Neuronal stem cell (in vitro differentiated cells): ENCODE measurements around the gene MTUS2.

ENCODE experiments used
- DNase-seq: peaks from one replicate; pipeline ENCODE4 v3.0.0-alpha.2; 2013; ENCODE audit warnings: low spot score
- H2AFZ ChIP-seq: one replicate; pipeline ENCODE4 v1.6.1; 2013; ENCODE audit warnings: mild to moderate bottlenecking, low read length, inconsistent platforms
- H2AK5ac ChIP-seq: 2 replicates; pipeline ENCODE4 v1.6.1; 2013; ENCODE audit warnings: low read depth, mild to moderate bottlenecking, inconsistent platforms, low read length, moderate library complexity, mixed read lengths
- H2BK120ac ChIP-seq: 2 replicates; pipeline ENCODE4 v1.6.1; 2013; ENCODE audit warnings: low read depth, mild to moderate bottlenecking, inconsistent platforms, low read length, moderate library complexity, mixed read lengths
- H2BK12ac ChIP-seq: one replicate; pipeline ENCODE4 v1.6.1; 2013; ENCODE audit warnings: low read length, inconsistent platforms
- H2BK15ac ChIP-seq: 2 replicates; pipeline ENCODE4 v1.6.1; 2013; ENCODE audit warnings: mild to moderate bottlenecking, low read length, inconsistent platforms, mixed read lengths
- H2BK5ac ChIP-seq: one replicate; pipeline ENCODE4 v1.6.1; 2013; ENCODE audit warnings: inconsistent platforms, mild to moderate bottlenecking, low read length, moderate library complexity
- H3K14ac ChIP-seq: one replicate; pipeline ENCODE4 v1.6.1; 2013; ENCODE audit warnings: low read length, inconsistent platforms
- H3K18ac ChIP-seq: 2 replicates; pipeline ENCODE4 v1.6.1; 2013; ENCODE audit warnings: low read length, inconsistent platforms
- H3K23ac ChIP-seq: 2 replicates; pipeline ENCODE4 v1.6.1; 2013; ENCODE audit warnings: low read depth, mild to moderate bottlenecking, mixed read lengths, low read length, inconsistent platforms; ENCODE audit not compliant: poor library complexity
- H3K27ac ChIP-seq: replicated peaks from 3 replicates; pipeline ENCODE4 v1.5.1; 2013; ENCODE audit warnings: low read length, inconsistent platforms
- H3K27me3 ChIP-seq, 3 experiments: 2 replicates each; pipeline ENCODE4 v1.6.1; 2013; ENCODE audit warnings: low read length in 3 of 3, mild to moderate bottlenecking in 2 of 3, inconsistent platforms in 1 of 3, low read depth in 1 of 3, mixed read lengths in 1 of 3, moderate library complexity in 1 of 3; ENCODE audit not compliant: control insufficient read depth in 3 of 3, insufficient read depth in 3 of 3
- H3K36me3 ChIP-seq, 2 donors: replicated peaks in 1 of 2; 2 replicates each; pipeline ENCODE4 v1.6.1; 2013; ENCODE audit warnings: low read length in 2 of 2; ENCODE audit not compliant: control insufficient read depth in 2 of 2, insufficient read depth in 2 of 2
- H3K4ac ChIP-seq: 2 replicates; pipeline ENCODE4 v1.6.1; 2013; ENCODE audit warnings: inconsistent platforms, mild to moderate bottlenecking, low read length, moderate library complexity
- H3K4me1 ChIP-seq, 2 donors: 1 replicate in 1 of 2; 2 replicates in 1 of 2; pipeline ENCODE4 v1.6.1; 2013; ENCODE audit warnings: low read length in 2 of 2, low read depth in 1 of 2; ENCODE audit not compliant: control insufficient read depth in 2 of 2, insufficient read depth in 1 of 2
- H3K4me2 ChIP-seq: one replicate; pipeline ENCODE4 v1.6.1; 2013; ENCODE audit warnings: mild to moderate bottlenecking, low read length, inconsistent platforms; ENCODE audit not compliant: insufficient read depth, poor library complexity, severe bottlenecking
- H3K4me3 ChIP-seq, 2 donors: 2 replicates each; pipeline ENCODE4 v1.5.1; 2013; ENCODE audit warnings: low read length in 2 of 2, mild to moderate bottlenecking in 2 of 2, inconsistent platforms in 1 of 2, moderate library complexity in 1 of 2
- H3K79me1 ChIP-seq: one replicate; pipeline ENCODE4 v1.6.1; 2013; ENCODE audit warnings: low read depth, mild to moderate bottlenecking, inconsistent platforms, low read length, moderate library complexity
- H3K9ac ChIP-seq: one replicate; pipeline ENCODE4 v1.6.1; 2013; ENCODE audit warnings: mild to moderate bottlenecking, low read depth, low read length, inconsistent platforms; ENCODE audit not compliant: poor library complexity
- H3K9me3 ChIP-seq, 2 donors: replicated peaks in 1 of 2; 2 replicates each; pipeline versions ENCODE3 to v1.6.1; 2013; ENCODE audit warnings: low read length in 2 of 2, mild to moderate bottlenecking in 2 of 2, inconsistent platforms in 1 of 2, low read depth in 1 of 2, mixed read lengths in 1 of 2, moderate library complexity in 1 of 2; ENCODE audit not compliant: control insufficient read depth in 2 of 2, insufficient read depth in 1 of 2
- H4K8ac ChIP-seq: one replicate; pipeline ENCODE4 v1.6.1; 2013; ENCODE audit warnings: low read depth, mild to moderate bottlenecking, inconsistent platforms, low read length, moderate library complexity
- H4K91ac ChIP-seq: one replicate; pipeline ENCODE4 v1.6.1; 2013; ENCODE audit warnings: low read length, low read depth, mild to moderate bottlenecking, inconsistent platforms; ENCODE audit not compliant: poor library complexity
- WGBS, 2 donors: extraction: QIAGEN DNeasy Blood & Tissue Kit; methylation state at CpG; one replicate each; pipeline ENCODE4 v1.1.7; 2013; ENCODE audit warnings: missing lambda C conversion rate in 2 of 2, mixed read lengths in 1 of 2; ENCODE audit not compliant: insufficient read length in 2 of 2, insufficient replicate concordance in 1 of 2; ENCODE audit errors: extremely low coverage in 2 of 2; 5-methylcytosine and 5-hydroxymethylcytosine counted together

The MTUS2 gene

GRCh38 chr13:28794396-28794795, 25.7 kb upstream of the MTUS2 start:
- Histone ChIP-seq H2BK5ac (no peak overlapping the region), H3K4me2 (no peak overlapping the region), H3K36me3 (no peaks in the 10 kb centered on the region), H4K91ac (no peak overlapping the region), H3K79me1 (no peaks in the 10 kb centered on the region), H3K4me3 (no peak overlapping the region), H3K9me3 (no peaks in the 10 kb centered on the region), H3K9ac (no peak overlapping the region), H3K18ac (no peak overlapping the region), H3K27ac (no peak overlapping the region), H2BK120ac (no peak overlapping the region), H2AFZ (no peak overlapping the region), H3K4ac (no peak overlapping the region), H2AK5ac (no peak overlapping the region), H2BK12ac (no peak overlapping the region), H3K27me3 (peaks cover 0 to 3% (median 0%) of the 10 kb centered on the region in 3 experiments), H4K8ac (no peak overlapping the region), H3K14ac (no peak overlapping the region), H3K4me1 (peaks cover 0 to 6% of the 10 kb centered on the region in 2 donors), H3K23ac (no peak overlapping the region), H2BK15ac (no peak overlapping the region)
- DNase-seq, result no peak
- WGBS, 2 donors, result no CpG with 5 or more reads among the region's 6 CpGs

- Histone ChIP-seq H2BK120ac (no peak overlapping the region), H2BK5ac (no peak overlapping the region)
- no peak for DNase-seq
Measured at GRCh38 chr13:28796938-28797257, 23.2 kb upstream of the MTUS2 start.

GRCh38 chr13:28805193-28805819, 14.8 kb upstream of the MTUS2 start:
- Histone ChIP-seq H2AFZ (no peak overlapping the region), H3K4me2 (no peak overlapping the region), H2BK12ac (no peak overlapping the region), H3K36me3 (no peaks in the 10 kb centered on the region), H2BK15ac (no peak overlapping the region), H3K23ac (no peak overlapping the region), H3K79me1 (no peaks in the 10 kb centered on the region), H4K8ac (no peak overlapping the region), H3K4me3 (no peak overlapping the region), H3K9me3 (peaks cover 0 to 3% of the 10 kb centered on the region in 2 donors), H2AK5ac (no peak overlapping the region), H3K18ac (no peak overlapping the region), H3K14ac (no peak overlapping the region), H3K9ac (no peak overlapping the region), H4K91ac (no peak overlapping the region), H2BK120ac (no peak overlapping the region), H3K27me3 (no peaks in the 10 kb centered on the region), H2BK5ac (no peak overlapping the region), H3K4ac (no peak overlapping the region), H3K4me1 (no peaks in the 10 kb centered on the region), H3K27ac (no peak overlapping the region)
- DNase-seq, result no peak
- no CpG with 5 or more reads among the region's 11 CpGs for WGBS, 2 donors

More at GRCh38 chr13:28796938-28797257, 23.2 kb upstream of the MTUS2 start:
- no peak overlapping the region for H4K8ac ChIP-seq
- H2AK5ac ChIP-seq, result no peak overlapping the region
- no peak overlapping the region for H3K23ac ChIP-seq
- H3K18ac ChIP-seq, result no peak overlapping the region
- H3K9ac ChIP-seq, result no peak overlapping the region
- no peaks in the 10 kb centered on the region for H3K9me3 ChIP-seq
- H3K4me1 ChIP-seq, result peaks cover 0 to 4% of the 10 kb centered on the region in 2 donors
- no peak overlapping the region for H3K27ac ChIP-seq
- no CpG with 5 or more reads among the region's 1 CpG for WGBS, 2 donors
- H3K14ac ChIP-seq, result no peak overlapping the region
- H3K36me3 ChIP-seq, result no peaks in the 10 kb centered on the region
- no peak overlapping the region for H2AFZ ChIP-seq
- H4K91ac ChIP-seq, result no peak overlapping the region
- H2BK15ac ChIP-seq, result no peak overlapping the region
- H3K79me1 ChIP-seq, result no peaks in the 10 kb centered on the region
- no peak overlapping the region for H3K4me3 ChIP-seq
- H3K4ac ChIP-seq, result no peak overlapping the region
- H2BK12ac ChIP-seq, result no peak overlapping the region
- H3K4me2 ChIP-seq, result no peak overlapping the region
- peaks cover 0 to 3% (median 0%) of the 10 kb centered on the region in 3 experiments for H3K27me3 ChIP-seq

DNA sequence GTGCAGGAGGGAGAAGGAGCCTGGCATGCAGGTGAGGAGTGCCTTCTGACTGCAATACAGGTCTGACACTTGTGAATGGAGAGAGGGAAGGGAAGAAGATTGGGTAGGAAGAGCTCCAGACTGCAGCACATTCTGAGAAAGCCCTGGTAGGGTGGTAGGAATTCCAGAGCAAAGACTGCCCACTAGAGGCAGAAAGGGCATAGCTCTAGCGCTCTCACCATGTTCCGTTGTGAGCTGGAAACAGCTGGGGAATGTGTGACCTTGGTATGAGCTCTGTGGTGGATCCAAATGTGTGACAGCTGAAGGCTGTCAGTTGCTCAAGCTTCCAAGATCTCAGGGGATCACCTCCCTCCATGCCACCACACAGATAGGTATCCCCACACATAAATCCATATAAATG, 2.9 kb upstream of the MTUS2 start:
- no peak overlapping the region for H3K27ac ChIP-seq
- H3K9me3 ChIP-seq, result peaks cover 0 to 1% of the 10 kb centered on the region in 2 donors
- DNase-seq, result no peak
- H3K18ac ChIP-seq, result no peak overlapping the region
- no peak overlapping the region for H4K8ac ChIP-seq
- H3K4me1 ChIP-seq, result peaks cover 0 to 2% of the 10 kb centered on the region in 2 donors
- no peak overlapping the region for H3K14ac ChIP-seq
- no peak overlapping the region for H2BK5ac ChIP-seq
- H3K79me1 ChIP-seq, result no peaks in the 10 kb centered on the region
- H3K27me3 ChIP-seq, result peaks cover 0 to 38% (median 21%) of the 10 kb centered on the region in 3 experiments
- no peak overlapping the region for H3K4me2 ChIP-seq
- H3K4me3 ChIP-seq, result no peak overlapping the region
- H3K4ac ChIP-seq, result no peak overlapping the region
- no peak overlapping the region for H2BK15ac ChIP-seq
- WGBS, 2 donors, result no CpG with 5 or more reads among the region's 2 CpGs
- no peaks in the 10 kb centered on the region for H3K36me3 ChIP-seq
- H3K9ac ChIP-seq, result no peak overlapping the region
- no peak overlapping the region for H3K23ac ChIP-seq
- H4K91ac ChIP-seq, result no peak overlapping the region
- no peak overlapping the region for H2AFZ ChIP-seq
- no peak overlapping the region for H2AK5ac ChIP-seq
- H2BK12ac ChIP-seq, result no peak overlapping the region
- no peak overlapping the region for H2BK120ac ChIP-seq
